ENCODE measurements around the gene HSDL2. TPM values are rescaled to one million over a fixed set of nuclear protein-coding genes. Genes with fewer than 3 reads are reported as not detected.
"Not testable (repeated sequence)": the region's sequence is repeated elsewhere in the genome, so short reads cannot be mapped to it uniquely, and the experiment has no call there.

Gene HSDL2
- total RNA-seq, 1 experiment from 2014 or later, result 37.0 TPM

GRCh38 chr9:112408819-112409218, 28.9 kb downstream of the HSDL2 start:
- H3K36me3 ChIP-seq (ENCODE audit: low read depth, low read length), result peaks cover 9% of the 10 kb centered on the region
- ChIA-PET POLR2A (ENCODE audit: unreplicated experiment) (no interaction called here), CTCF (no interaction called here)
- no peak overlapping the region for H3K4me3 ChIP-seq (ENCODE audit: low read length)
- H3K9me2 ChIP-seq (replicated peaks; ENCODE audit: low read length), result no peaks in the 10 kb centered on the region
- TF ChIP-seq CTCF (conservative IDR thresholded peaks at IDR 0.05; ENCODE audit: low read depth, low read length) (no peak), EZH2 (IDR thresholded peaks at IDR 0.05; ENCODE audit: low read length, unreplicated experiment) (no peak), EZH2phosphoT487 (IDR thresholded peaks at IDR 0.05; ENCODE audit: borderline replicate concordance, low read length) (no peak)
- no peaks in the 10 kb centered on the region for H3K79me2 ChIP-seq (ENCODE audit: low read length)
- no peaks in the 10 kb centered on the region for H3K4me1 ChIP-seq (ENCODE audit: insufficient read depth, low read length)
- no peaks in the 10 kb centered on the region for H3F3A ChIP-seq (ENCODE audit: low read length, unreplicated experiment)
- intact Hi-C loops (cut with micrococcal nuclease), result no loop called here
- H2AFZ ChIP-seq (ENCODE audit: low read length), result no peak overlapping the region
- no TSS peak for BruUV-seq (replicated peaks)
- no peak for DNase-seq
- no peak overlapping the region for H3K27ac ChIP-seq (ENCODE audit: low read length)
- H3K9me3 ChIP-seq (ENCODE audit: low read length), result no peaks in the 10 kb centered on the region
- H3K9ac ChIP-seq (ENCODE audit: low read length), result no peak overlapping the region
- no peak overlapping the region for H3K4me2 ChIP-seq (ENCODE audit: low read length)
- ATAC-seq, result no peak
- H3K27me3 ChIP-seq (ENCODE audit: low read length), result no peaks in the 10 kb centered on the region
- H4K20me1 ChIP-seq (ENCODE audit: low read length), result no peaks in the 10 kb centered on the region

- Histone ChIP-seq H3K4me1 (ENCODE audit: insufficient read depth, low read length) (no peaks in the 10 kb centered on the region), H3K27me3 (ENCODE audit: low read length) (no peaks in the 10 kb centered on the region), H3K4me3 (ENCODE audit: low read length) (no peak overlapping the region), H3K9me2 (replicated peaks; ENCODE audit: low read length) (no peaks in the 10 kb centered on the region), H3K36me3 (ENCODE audit: low read depth, low read length) (peaks cover 9% of the 10 kb centered on the region), H3K9ac (ENCODE audit: low read length) (no peak overlapping the region), H3F3A (ENCODE audit: low read length, unreplicated experiment) (no peaks in the 10 kb centered on the region), H4K20me1 (ENCODE audit: low read length) (no peaks in the 10 kb centered on the region), H3K9me3 (ENCODE audit: low read length) (no peaks in the 10 kb centered on the region), H3K27ac (ENCODE audit: low read length) (no peak overlapping the region), H3K4me2 (ENCODE audit: low read length) (no peak overlapping the region), H3K79me2 (ENCODE audit: low read length) (no peaks in the 10 kb centered on the region), H2AFZ (ENCODE audit: low read length) (no peak overlapping the region)
- no peak for DNase-seq
- CTCF ChIA-PET, result no interaction called here
- ATAC-seq, result no peak; the same call in 1 of the 2 replicates
- POLR2A ChIA-PET (ENCODE audit: unreplicated experiment), result no interaction called here
- intact Hi-C loops (cut with micrococcal nuclease), result loop anchor here (2.0 kb wide), 1 partner anchor 31 kb away; no protein-coding TSS in a partner anchor
- TF ChIP-seq EZH2phosphoT487 (IDR thresholded peaks at IDR 0.05; ENCODE audit: borderline replicate concordance, low read length) (no peak), EZH2 (IDR thresholded peaks at IDR 0.05; ENCODE audit: low read length, unreplicated experiment) (no peak), CTCF (conservative IDR thresholded peaks at IDR 0.05; ENCODE audit: low read depth, low read length) (no peak)
- no TSS peak for BruUV-seq (replicated peaks)
These were observed 29.9 kb downstream of the HSDL2 start for GRCh38 chr9:112409758-112410157.

GRCh38 chr9:112411626-112412027, 31.7 kb downstream of the HSDL2 start:
- H3K9me3 ChIP-seq (ENCODE audit: low read length), result no peaks in the 10 kb centered on the region
- H3K9ac ChIP-seq (ENCODE audit: low read length), result no peak overlapping the region
- DNase-seq, result no peak
- H3K27me3 ChIP-seq (ENCODE audit: low read length), result no peaks in the 10 kb centered on the region
- H4K20me1 ChIP-seq (ENCODE audit: low read length), result no peaks in the 10 kb centered on the region
- H3K4me3 ChIP-seq (ENCODE audit: low read length), result no peak overlapping the region
- ATAC-seq, result peak; percentile 69
- H3K4me2 ChIP-seq (ENCODE audit: low read length), result no peak overlapping the region
- H3K4me1 ChIP-seq (ENCODE audit: insufficient read depth, low read length), result no peaks in the 10 kb centered on the region
- no peaks in the 10 kb centered on the region for H3F3A ChIP-seq (ENCODE audit: low read length, unreplicated experiment)
- no peak overlapping the region for H3K27ac ChIP-seq (ENCODE audit: low read length)
- BruUV-seq (replicated peaks), result no TSS peak
- TF ChIP-seq EZH2phosphoT487 (IDR thresholded peaks at IDR 0.05; ENCODE audit: borderline replicate concordance, low read length) (no peak), CTCF (conservative IDR thresholded peaks at IDR 0.05; ENCODE audit: low read depth, low read length) (no peak), EZH2 (IDR thresholded peaks at IDR 0.05; ENCODE audit: low read length, unreplicated experiment) (no peak)
- H3K9me2 ChIP-seq (replicated peaks; ENCODE audit: low read length), result no peaks in the 10 kb centered on the region
- no peaks in the 10 kb centered on the region for H3K79me2 ChIP-seq (ENCODE audit: low read length)
- ChIA-PET POLR2A (ENCODE audit: unreplicated experiment) (no interaction called here), CTCF (no interaction called here)
- intact Hi-C loops (cut with micrococcal nuclease), result loop anchor here (2.0 kb wide), 1 partner anchor 33 kb away; no protein-coding TSS in a partner anchor
- no peak overlapping the region for H2AFZ ChIP-seq (ENCODE audit: low read length)
- H3K36me3 ChIP-seq (ENCODE audit: low read depth, low read length), result peaks cover 9% of the 10 kb centered on the region

GRCh38 chr9:112413728-112414127, 33.8 kb downstream of the HSDL2 start:
- intact Hi-C loops (cut with micrococcal nuclease); H3K27ac ChIP-seq (ENCODE audit: low read length); POLR2A ChIA-PET (ENCODE audit: unreplicated experiment); H4K20me1 ChIP-seq (ENCODE audit: low read length); H2AFZ ChIP-seq (ENCODE audit: low read length); CTCF ChIA-PET; ATAC-seq; H3K79me2 ChIP-seq (ENCODE audit: low read length); H3K27me3 ChIP-seq (ENCODE audit: low read length); H3K9ac ChIP-seq (ENCODE audit: low read length); H3K4me3 ChIP-seq (ENCODE audit: low read length); H3K4me2 ChIP-seq (ENCODE audit: low read length); H3K36me3 ChIP-seq (ENCODE audit: low read depth, low read length); BruUV-seq (replicated peaks); H3F3A ChIP-seq (ENCODE audit: low read length, unreplicated experiment); H3K4me1 ChIP-seq (ENCODE audit: insufficient read depth, low read length); H3K9me3 ChIP-seq (ENCODE audit: low read length); H3K9me2 ChIP-seq (replicated peaks; ENCODE audit: low read length); DNase-seq: not testable (repeated sequence)

All from PC-3 (cell line).